ENCODE data around the gene ZNF77. TPM values are rescaled to one million over a fixed set of nuclear protein-coding genes. Genes with fewer than 3 reads are reported as not detected.
"Not testable (repeated sequence)": the region's sequence is repeated elsewhere in the genome, so short reads cannot be mapped to it uniquely, and the experiment has no call there.

The ZNF77 gene
- total and polyA plus RNA-seq, 7 experiments from 2014 or later = 2.0 to 5.8 (median 3.7) TPM

- peaks cover 24 to 71% (median 40%) of the 10 kb centered on the region in 5 donors for H3K36me3 Mint-ChIP-seq
- H3K4me3 ChIP-seq (ENCODE audit: low read length); H3K4me3 Mint-ChIP-seq; H3K27ac ChIP-seq (ENCODE audit: low read depth, low read length); H3K4me1 ChIP-seq (ENCODE audit: control insufficient read depth in 2 of 2, insufficient read depth in 2 of 2, low read length in 2 of 2); H3K4me1 Mint-ChIP-seq; H3K27ac Mint-ChIP-seq; intact Hi-C loops (cut with micrococcal nuclease); H3K27me3 ChIP-seq (ENCODE audit: control insufficient read depth in 2 of 2, insufficient read depth in 2 of 2, low read length in 2 of 2); DNase-seq; H3K27me3 Mint-ChIP-seq; ATAC-seq; CTCF ChIA-PET: not testable (repeated sequence)
- H3K9me3 ChIP-seq (ENCODE audit: control insufficient read depth in 2 of 3, low read length in 3 of 3) = peaks cover 7 to 35% (median 14%) of the 10 kb centered on the region in 3 experiments
- POLR2A ChIA-PET = interaction anchor here (0.6 kb wide), 1 partner anchor 752 kb away, joined by 7 read pairs; no protein-coding TSS in a partner anchor
- peaks cover 3 to 46% (median 12%) of the 10 kb centered on the region in 3 experiments for H3K36me3 ChIP-seq (ENCODE audit: control insufficient read depth in 2 of 3, insufficient read depth in 3 of 3, low read length in 3 of 3)
- peaks cover 8 to 46% (median 30%) of the 10 kb centered on the region in 11 donors for H3K9me3 Mint-ChIP-seq
These were observed 8.9 kb downstream of the ZNF77 start for GRCh38 chr19:2935863-2936262.

- Histone ChIP-seq H3K4me1 (ENCODE audit: control insufficient read depth in 2 of 2, insufficient read depth in 2 of 2, low read length in 2 of 2) (no peaks in the 10 kb centered on the region), H3K27me3 (ENCODE audit: control insufficient read depth in 2 of 2, insufficient read depth in 2 of 2, low read length in 2 of 2) (no peaks in the 10 kb centered on the region), H3K27ac (ENCODE audit: low read depth, low read length) (no peak overlapping the region), H3K4me3 (ENCODE audit: low read length) (no peak overlapping the region), H3K36me3 (ENCODE audit: control insufficient read depth in 2 of 3, insufficient read depth in 3 of 3, low read length in 3 of 3) (peaks cover 3 to 40% (median 12%) of the 10 kb centered on the region in 3 experiments), H3K9me3 (ENCODE audit: control insufficient read depth in 2 of 3, low read length in 3 of 3) (peaks cover 7 to 39% (median 14%) of the 10 kb centered on the region in 3 experiments)
- no peak overlapping the region for H3K4me3 Mint-ChIP-seq
- DNase-seq (no peak), ATAC-seq (no peak)
- H3K36me3 Mint-ChIP-seq = peaks cover 29 to 68% (median 44%) of the 10 kb centered on the region in 5 donors
- CTCF ChIA-PET = no interaction called here
- no peaks in the 10 kb centered on the region for H3K4me1 Mint-ChIP-seq
- POLR2A ChIA-PET = no interaction called here
- intact Hi-C loops (cut with micrococcal nuclease) = no loop called here
- H3K27me3 Mint-ChIP-seq = no peaks in the 10 kb centered on the region
- H3K9me3 Mint-ChIP-seq = peaks cover 13 to 54% (median 36%) of the 10 kb centered on the region in 11 donors
- H3K27ac Mint-ChIP-seq = peak overlapping the region in 2 of 9 donors; percentile 28 to 54
These were observed 11.3 kb downstream of the ZNF77 start for GRCh38 chr19:2933490-2933910.

- Mint-ChIP-seq H3K4me3 (no peak overlapping the region), H3K27ac (no peak overlapping the region), H3K9me3 (peaks cover 5 to 24% (median 12%) of the 10 kb centered on the region in 11 donors), H3K27me3 (no peaks in the 10 kb centered on the region), H3K36me3 (peaks cover 11 to 21% (median 15%) of the 10 kb centered on the region in 5 donors), H3K4me1 (no peaks in the 10 kb centered on the region)
- peaks cover 0 to 7% (median 0%) of the 10 kb centered on the region in 3 experiments for H3K9me3 ChIP-seq (ENCODE audit: control insufficient read depth in 2 of 3, low read length in 3 of 3)
- intact Hi-C loops (cut with micrococcal nuclease) = no loop called here
- DNase-seq (no peak), ATAC-seq (no peak)
- no peak overlapping the region for H3K4me3 ChIP-seq (ENCODE audit: low read length)
- CTCF ChIA-PET = no interaction called here
- H3K4me1 ChIP-seq (ENCODE audit: control insufficient read depth in 2 of 2, insufficient read depth in 2 of 2, low read length in 2 of 2) = no peaks in the 10 kb centered on the region
- POLR2A ChIA-PET = interaction anchor here (0.7 kb wide), 1 partner anchor 201 kb away, joined by 3 read pairs; no protein-coding TSS in a partner anchor
- H3K27me3 ChIP-seq (ENCODE audit: control insufficient read depth in 2 of 2, insufficient read depth in 2 of 2, low read length in 2 of 2) = no peaks in the 10 kb centered on the region
- H3K27ac ChIP-seq (ENCODE audit: low read depth, low read length) = no peak overlapping the region
- H3K36me3 ChIP-seq (ENCODE audit: control insufficient read depth in 2 of 3, insufficient read depth in 3 of 3, low read length in 3 of 3) = no peaks in the 10 kb centered on the region
These were observed 17.7 kb downstream of the ZNF77 start for GRCh38 chr19:2927032-2927430.

- H3K9me3 ChIP-seq (ENCODE audit: control insufficient read depth in 2 of 3, low read length in 3 of 3) = peaks cover 0 to 6% (median 0%) of the 10 kb centered on the region in 3 experiments
- intact Hi-C loops (cut with micrococcal nuclease) = no loop called here
- DNase-seq (no peak), ATAC-seq (no peak)
- H3K27me3 ChIP-seq (ENCODE audit: control insufficient read depth in 2 of 2, insufficient read depth in 2 of 2, low read length in 2 of 2) = no peaks in the 10 kb centered on the region
- no peaks in the 10 kb centered on the region for H3K4me1 ChIP-seq (ENCODE audit: control insufficient read depth in 2 of 2, insufficient read depth in 2 of 2, low read length in 2 of 2)
- H3K9me3 Mint-ChIP-seq = peaks cover 5 to 23% (median 10%) of the 10 kb centered on the region in 11 donors
- H3K27me3 Mint-ChIP-seq = no peaks in the 10 kb centered on the region
- no peaks in the 10 kb centered on the region for H3K36me3 ChIP-seq (ENCODE audit: control insufficient read depth in 2 of 3, insufficient read depth in 3 of 3, low read length in 3 of 3)
- no peak overlapping the region for H3K27ac Mint-ChIP-seq
- ChIA-PET POLR2A (no interaction called here), CTCF (no interaction called here)
- no peaks in the 10 kb centered on the region for H3K4me1 Mint-ChIP-seq
- no peak overlapping the region for H3K27ac ChIP-seq (ENCODE audit: low read depth, low read length)
- peaks cover 9 to 19% (median 11%) of the 10 kb centered on the region in 5 donors for H3K36me3 Mint-ChIP-seq
- no peak overlapping the region for H3K4me3 Mint-ChIP-seq
- H3K4me3 ChIP-seq (ENCODE audit: low read length) = no peak overlapping the region
These were observed 18.3 kb downstream of the ZNF77 start for GRCh38 chr19:2926341-2927031.

- H3K27me3 Mint-ChIP-seq = no peaks in the 10 kb centered on the region
- POLR2A ChIA-PET = interaction anchor here (0.6 kb wide), 2 partner anchors 9 to 166 kb away, joined by 3 read pairs; no protein-coding TSS in a partner anchor
- ATAC-seq (no peak), DNase-seq (no peak)
- no peak overlapping the region for H3K27ac Mint-ChIP-seq
- Histone ChIP-seq H3K9me3 (ENCODE audit: control insufficient read depth in 2 of 3, low read length in 3 of 3) (no peaks in the 10 kb centered on the region), H3K27ac (ENCODE audit: low read depth, low read length) (no peak overlapping the region), H3K27me3 (ENCODE audit: control insufficient read depth in 2 of 2, insufficient read depth in 2 of 2, low read length in 2 of 2) (no peaks in the 10 kb centered on the region), H3K4me3 (ENCODE audit: low read length) (no peak overlapping the region), H3K36me3 (ENCODE audit: control insufficient read depth in 2 of 3, insufficient read depth in 3 of 3, low read length in 3 of 3) (peaks cover 0 to 3% (median 0%) of the 10 kb centered on the region in 3 experiments), H3K4me1 (ENCODE audit: control insufficient read depth in 2 of 2, insufficient read depth in 2 of 2, low read length in 2 of 2) (no peaks in the 10 kb centered on the region)
- H3K36me3 Mint-ChIP-seq = peaks cover 0 to 24% (median 8%) of the 10 kb centered on the region in 5 donors
- H3K4me3 Mint-ChIP-seq = no peak overlapping the region
- CTCF ChIA-PET = interaction anchor here (1.3 kb wide), 1 partner anchor 1097 kb away, joined by 4 read pairs; no protein-coding TSS in a partner anchor
- H3K4me1 Mint-ChIP-seq = no peaks in the 10 kb centered on the region
- H3K9me3 Mint-ChIP-seq = peaks cover 0 to 23% (median 0%) of the 10 kb centered on the region in 11 donors
- intact Hi-C loops (cut with micrococcal nuclease) = no loop called here
These were observed 21.3 kb downstream of the ZNF77 start for GRCh38 chr19:2923510-2923909.

GRCh38 chr19:2922987-2923386, 21.8 kb downstream of the ZNF77 start:
- intact Hi-C loops (cut with micrococcal nuclease) = no loop called here
- no peak overlapping the region for H3K27ac Mint-ChIP-seq
- CTCF ChIA-PET = interaction anchor here (1.3 kb wide), 1 partner anchor 1097 kb away, joined by 4 read pairs; no protein-coding TSS in a partner anchor
- POLR2A ChIA-PET = interaction anchor here (0.6 kb wide), 1 partner anchor 167 kb away, joined by 3 read pairs; no protein-coding TSS in a partner anchor
- H3K4me3 Mint-ChIP-seq = no peak overlapping the region
- peaks cover 2 to 28% (median 11%) of the 10 kb centered on the region in 5 donors for H3K36me3 Mint-ChIP-seq
- no peaks in the 10 kb centered on the region for H3K4me1 Mint-ChIP-seq
- DNase-seq (no peak), ATAC-seq (no peak)
- Histone ChIP-seq H3K27ac (ENCODE audit: low read depth, low read length) (no peak overlapping the region), H3K4me1 (ENCODE audit: control insufficient read depth in 2 of 2, insufficient read depth in 2 of 2, low read length in 2 of 2) (no peaks in the 10 kb centered on the region), H3K4me3 (ENCODE audit: low read length) (no peak overlapping the region), H3K36me3 (ENCODE audit: control insufficient read depth in 2 of 3, insufficient read depth in 3 of 3, low read length in 3 of 3) (peaks cover 0 to 7% (median 3%) of the 10 kb centered on the region in 3 experiments), H3K27me3 (ENCODE audit: control insufficient read depth in 2 of 2, insufficient read depth in 2 of 2, low read length in 2 of 2) (no peaks in the 10 kb centered on the region), H3K9me3 (ENCODE audit: control insufficient read depth in 2 of 3, low read length in 3 of 3) (peaks cover 0 to 1% (median under 1%) of the 10 kb centered on the region in 3 experiments)
- peaks cover 0 to 25% (median 2%) of the 10 kb centered on the region in 11 donors for H3K9me3 Mint-ChIP-seq
- H3K27me3 Mint-ChIP-seq = no peaks in the 10 kb centered on the region
